Testis (tissue), 2 donors: ENCODE data around the gene ART5.

Source experiments
- POLR2A ChIP-seq: fragments of 450-650 bp; IDR thresholded peaks from one replicate; pipeline ENCODE4 v1.6.1; 2017; ENCODE audit warnings: antibody characterized with exemption, mild to moderate bottlenecking, moderate library complexity
- TF ChIP-seq, protein P1 (sequence below), 3 experiments: fragments of 450-650 bp in 2 of 3; fragments of 200-600 bp in 1 of 3; sonication (generic) in 1 of 3; IDR thresholded peaks; one replicate each; pipeline ENCODE4 v1.5.1; 2016 to 2019; ENCODE audit warnings: antibody characterized with exemption in 3 of 3, mild to moderate bottlenecking in 2 of 3, moderate library complexity in 1 of 3

GRCh38 chr11:3632070-3632660 lies 9.6 kb downstream of the ART5 start:
- TF ChIP-seq POLR2A, result no peak
- TF ChIP-seq, protein P1, sequence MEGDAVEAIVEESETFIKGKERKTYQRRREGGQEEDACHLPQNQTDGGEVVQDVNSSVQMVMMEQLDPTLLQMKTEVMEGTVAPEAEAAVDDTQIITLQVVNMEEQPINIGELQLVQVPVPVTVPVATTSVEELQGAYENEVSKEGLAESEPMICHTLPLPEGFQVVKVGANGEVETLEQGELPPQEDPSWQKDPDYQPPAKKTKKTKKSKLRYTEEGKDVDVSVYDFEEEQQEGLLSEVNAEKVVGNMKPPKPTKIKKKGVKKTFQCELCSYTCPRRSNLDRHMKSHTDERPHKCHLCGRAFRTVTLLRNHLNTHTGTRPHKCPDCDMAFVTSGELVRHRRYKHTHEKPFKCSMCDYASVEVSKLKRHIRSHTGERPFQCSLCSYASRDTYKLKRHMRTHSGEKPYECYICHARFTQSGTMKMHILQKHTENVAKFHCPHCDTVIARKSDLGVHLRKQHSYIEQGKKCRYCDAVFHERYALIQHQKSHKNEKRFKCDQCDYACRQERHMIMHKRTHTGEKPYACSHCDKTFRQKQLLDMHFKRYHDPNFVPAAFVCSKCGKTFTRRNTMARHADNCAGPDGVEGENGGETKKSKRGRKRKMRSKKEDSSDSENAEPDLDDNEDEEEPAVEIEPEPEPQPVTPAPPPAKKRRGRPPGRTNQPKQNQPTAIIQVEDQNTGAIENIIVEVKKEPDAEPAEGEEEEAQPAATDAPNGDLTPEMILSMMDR (IDR thresholded peaks at IDR 0.05), result no peak
